ENCODE measurements around the gene RALGPS1. TPM values are rescaled to one million over a fixed set of nuclear protein-coding genes. Genes with fewer than 3 reads are reported as not detected.

Gene RALGPS1
- total and polyA plus RNA-seq, 2 of the 8 experiments (the other 6 are each of a cell fraction or from before 2014, with no cell fraction given) = 20.0 to 23.5 TPM

GRCh38 chr9:127007638-127008037, 93.1 kb downstream of the RALGPS1 start (continued):
- no peak for TF ChIP-seq NRF1 (IDR thresholded peaks at IDR 0.05; ENCODE audit: low read depth, low read length)

All from H1 (cell line).